ENCODE measurements around the gene VPS13D.

DNA sequence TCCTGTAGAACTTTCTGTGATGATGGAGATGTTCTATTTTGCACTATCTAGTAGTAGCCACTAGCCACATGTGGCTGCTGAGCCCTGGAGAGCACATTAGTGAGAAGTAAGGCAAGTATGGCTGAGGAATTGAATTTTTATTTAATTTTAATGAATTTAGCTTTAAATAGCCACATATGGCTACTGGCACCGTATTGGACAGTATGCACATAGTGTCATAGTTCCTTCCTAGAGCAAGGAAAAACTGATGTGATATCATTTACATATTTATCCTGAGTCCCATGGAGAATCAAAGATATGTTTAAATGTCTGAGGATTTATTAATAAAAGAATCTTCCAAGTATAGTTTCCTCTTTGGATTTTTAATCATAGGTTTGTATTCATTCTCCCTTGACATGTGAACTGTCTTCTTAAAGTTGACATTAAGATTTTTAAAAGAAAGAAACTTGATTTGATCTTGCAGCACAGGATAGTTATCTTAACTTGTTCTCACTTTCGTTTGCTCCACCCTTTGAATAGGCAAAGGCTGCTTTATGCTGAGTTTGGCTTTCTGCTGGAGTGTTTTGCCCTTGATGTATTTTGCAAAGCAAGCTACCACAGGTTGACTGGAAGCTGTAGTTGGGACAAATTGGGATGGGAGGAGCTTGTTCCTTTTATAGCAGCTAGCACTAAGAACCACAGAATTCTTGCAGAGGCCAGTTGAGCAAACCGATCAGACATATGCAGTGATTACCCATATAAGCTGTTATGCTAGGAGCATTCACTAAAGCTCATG, 129.7 kb downstream of the VPS13D start:
- TF ChIP-seq POLR2A (IDR thresholded peaks at IDR 0.05) (no peak), POLR2AphosphoS5 (IDR thresholded peaks at IDR 0.05; ENCODE audit: insufficient read depth in 1 of 2, low read depth in 1 of 2) (peak in 1 of 2 donors; percentile 36)

All from vagina (tissue), 2 donors.